ENCODE results near the gene PRRG1.

The PRRG1 gene

DNA sequence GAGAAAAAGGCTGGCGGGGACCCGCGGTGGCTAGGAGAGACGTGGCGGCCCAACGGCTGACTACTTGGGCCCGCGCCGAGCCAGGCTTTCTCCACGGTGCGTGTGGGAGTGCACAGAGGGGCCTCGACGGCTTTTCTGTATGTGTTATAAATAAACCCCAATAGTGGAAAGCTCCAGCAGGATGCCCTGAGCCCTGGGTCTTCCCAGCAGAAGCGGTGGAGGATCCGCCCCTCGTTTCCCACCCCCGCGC lies 268 bp upstream of the PRRG1 start:
- TF ChIP-seq, protein P1, sequence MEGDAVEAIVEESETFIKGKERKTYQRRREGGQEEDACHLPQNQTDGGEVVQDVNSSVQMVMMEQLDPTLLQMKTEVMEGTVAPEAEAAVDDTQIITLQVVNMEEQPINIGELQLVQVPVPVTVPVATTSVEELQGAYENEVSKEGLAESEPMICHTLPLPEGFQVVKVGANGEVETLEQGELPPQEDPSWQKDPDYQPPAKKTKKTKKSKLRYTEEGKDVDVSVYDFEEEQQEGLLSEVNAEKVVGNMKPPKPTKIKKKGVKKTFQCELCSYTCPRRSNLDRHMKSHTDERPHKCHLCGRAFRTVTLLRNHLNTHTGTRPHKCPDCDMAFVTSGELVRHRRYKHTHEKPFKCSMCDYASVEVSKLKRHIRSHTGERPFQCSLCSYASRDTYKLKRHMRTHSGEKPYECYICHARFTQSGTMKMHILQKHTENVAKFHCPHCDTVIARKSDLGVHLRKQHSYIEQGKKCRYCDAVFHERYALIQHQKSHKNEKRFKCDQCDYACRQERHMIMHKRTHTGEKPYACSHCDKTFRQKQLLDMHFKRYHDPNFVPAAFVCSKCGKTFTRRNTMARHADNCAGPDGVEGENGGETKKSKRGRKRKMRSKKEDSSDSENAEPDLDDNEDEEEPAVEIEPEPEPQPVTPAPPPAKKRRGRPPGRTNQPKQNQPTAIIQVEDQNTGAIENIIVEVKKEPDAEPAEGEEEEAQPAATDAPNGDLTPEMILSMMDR (IDR thresholded peaks at IDR 0.05; ENCODE audit: low read depth, low read length) = no peak
- TF ChIP-seq EZH2phosphoT487 (IDR thresholded peaks at IDR 0.05; ENCODE audit: low read depth) = no peak
- Histone ChIP-seq H3K36me3 (replicated peaks; ENCODE audit: low read depth, low read length) (peaks cover 3% of the 10 kb centered on the region), H3K9me3 (ENCODE audit: insufficient read depth, low read length) (no peaks in the 10 kb centered on the region), H3K4me3 (ENCODE audit: low read length) (no peak overlapping the region), H2AFZ (ENCODE audit: low read depth, low read length) (no peak overlapping the region), H3K79me2 (ENCODE audit: low read length) (no peaks in the 10 kb centered on the region), H3K27me3 (ENCODE audit: low read depth, low read length) (no peaks in the 10 kb centered on the region), H3K9ac (ENCODE audit: low read length) (no peak overlapping the region), H4K20me1 (ENCODE audit: insufficient read depth, low read length) (no peaks in the 10 kb centered on the region), H3K27ac (ENCODE audit: low read length) (no peak overlapping the region), H3K4me2 (ENCODE audit: low read length) (no peak overlapping the region), H3K4me1 (ENCODE audit: low read length) (peaks cover 19% of the 10 kb centered on the region)

DNA sequence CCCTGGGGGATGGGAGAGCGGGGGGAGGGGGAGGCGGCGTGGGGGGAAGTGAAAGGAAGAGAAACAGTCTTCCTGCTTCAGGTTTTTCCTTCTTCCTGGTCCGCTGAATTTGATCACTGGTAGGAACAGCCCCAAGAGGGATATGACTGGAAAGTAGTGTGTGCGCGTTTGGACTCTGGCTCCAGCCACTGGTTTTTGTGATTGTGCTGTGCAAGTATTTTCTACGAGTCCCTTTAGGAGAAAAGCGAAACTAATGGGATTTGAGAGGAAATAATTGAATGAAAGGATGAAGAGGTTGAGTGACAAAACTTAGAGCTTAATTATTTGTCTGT lies 836 bp downstream of the PRRG1 start:
- peaks cover 19% of the 10 kb centered on the region for H3K4me1 ChIP-seq (ENCODE audit: low read length)
- H3K79me2 ChIP-seq (ENCODE audit: low read length) = no peaks in the 10 kb centered on the region
- H3K9ac ChIP-seq (ENCODE audit: low read length) = no peak overlapping the region
- no peaks in the 10 kb centered on the region for H4K20me1 ChIP-seq (ENCODE audit: insufficient read depth, low read length)
- no peak for TF ChIP-seq EZH2phosphoT487 (IDR thresholded peaks at IDR 0.05; ENCODE audit: low read depth)
- TF ChIP-seq, protein P1 (IDR thresholded peaks at IDR 0.05; ENCODE audit: low read depth, low read length) = no peak
- H3K36me3 ChIP-seq (replicated peaks; ENCODE audit: low read depth, low read length) = peaks cover 3% of the 10 kb centered on the region
- no peak overlapping the region for H3K4me2 ChIP-seq (ENCODE audit: low read length)
- H2AFZ ChIP-seq (ENCODE audit: low read depth, low read length) = no peak overlapping the region
- no peak overlapping the region for H3K4me3 ChIP-seq (ENCODE audit: low read length)
- no peaks in the 10 kb centered on the region for H3K9me3 ChIP-seq (ENCODE audit: insufficient read depth, low read length)
- H3K27ac ChIP-seq (ENCODE audit: low read length) = no peak overlapping the region
- H3K27me3 ChIP-seq (ENCODE audit: low read depth, low read length) = no peaks in the 10 kb centered on the region

DNA sequence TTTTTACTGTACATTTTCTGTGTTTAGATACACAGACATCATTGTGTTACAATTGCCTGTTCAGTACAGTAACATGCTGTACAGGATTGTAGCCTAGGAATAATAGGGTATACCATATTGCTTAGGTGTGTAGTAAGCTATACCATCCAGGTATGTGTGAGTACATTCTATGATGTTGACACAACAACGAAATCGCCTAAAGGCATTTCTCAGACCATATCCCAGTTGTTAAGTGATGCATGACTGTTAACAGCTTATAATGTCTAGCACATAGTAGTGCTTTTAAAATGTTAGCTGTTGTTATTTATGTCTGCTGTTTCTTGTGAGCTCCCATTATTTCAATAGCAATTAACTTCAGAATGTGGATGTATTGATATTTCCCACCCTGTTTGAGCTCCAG lies 4.5 kb downstream of the PRRG1 start:
- Histone ChIP-seq H3K4me1 (ENCODE audit: low read length) (peaks cover 8% of the 10 kb centered on the region), H3K36me3 (replicated peaks; ENCODE audit: low read depth, low read length) (no peaks in the 10 kb centered on the region), H3K27ac (ENCODE audit: low read length) (no peak overlapping the region), H2AFZ (ENCODE audit: low read depth, low read length) (no peak overlapping the region), H3K9ac (ENCODE audit: low read length) (no peak overlapping the region), H4K20me1 (ENCODE audit: insufficient read depth, low read length) (no peaks in the 10 kb centered on the region), H3K4me2 (ENCODE audit: low read length) (no peak overlapping the region), H3K9me3 (ENCODE audit: insufficient read depth, low read length) (no peaks in the 10 kb centered on the region), H3K27me3 (ENCODE audit: low read depth, low read length) (no peaks in the 10 kb centered on the region), H3K79me2 (ENCODE audit: low read length) (no peaks in the 10 kb centered on the region), H3K4me3 (ENCODE audit: low read length) (no peak overlapping the region)
- TF ChIP-seq, protein P1 (IDR thresholded peaks at IDR 0.05; ENCODE audit: low read depth, low read length) = no peak
- no peak for TF ChIP-seq EZH2phosphoT487 (IDR thresholded peaks at IDR 0.05; ENCODE audit: low read depth)

DNA sequence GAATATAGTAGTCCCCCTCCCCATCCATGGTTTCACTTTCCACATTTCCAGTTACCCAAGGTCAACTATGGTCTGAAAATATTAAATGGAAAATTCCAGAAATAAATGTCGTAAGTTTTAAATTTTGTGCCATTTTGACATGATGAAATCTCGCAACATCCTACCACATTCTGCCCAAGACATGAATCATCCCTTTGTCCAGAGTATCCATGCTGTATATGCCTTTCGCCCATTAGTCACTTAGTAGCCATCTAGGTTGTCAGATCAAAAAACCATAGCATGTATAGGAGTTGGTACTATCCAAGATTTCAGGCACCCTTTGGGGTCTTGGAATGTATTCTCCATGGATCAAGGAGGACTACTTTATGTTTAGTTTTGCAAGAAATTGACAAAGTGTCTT lies 8.3 kb downstream of the PRRG1 start:
- no peak overlapping the region for H3K4me3 ChIP-seq (ENCODE audit: low read length)
- no peaks in the 10 kb centered on the region for H3K79me2 ChIP-seq (ENCODE audit: low read length)
- no peaks in the 10 kb centered on the region for H3K36me3 ChIP-seq (replicated peaks; ENCODE audit: low read depth, low read length)
- H2AFZ ChIP-seq (ENCODE audit: low read depth, low read length) = no peak overlapping the region
- TF ChIP-seq, protein P1 (IDR thresholded peaks at IDR 0.05; ENCODE audit: low read depth, low read length) = no peak
- no peak for TF ChIP-seq EZH2phosphoT487 (IDR thresholded peaks at IDR 0.05; ENCODE audit: low read depth)
- no peaks in the 10 kb centered on the region for H4K20me1 ChIP-seq (ENCODE audit: insufficient read depth, low read length)
- H3K4me2 ChIP-seq (ENCODE audit: low read length) = no peak overlapping the region
- H3K9ac ChIP-seq (ENCODE audit: low read length) = no peak overlapping the region
- no peak overlapping the region for H3K27ac ChIP-seq (ENCODE audit: low read length)
- no peaks in the 10 kb centered on the region for H3K9me3 ChIP-seq (ENCODE audit: insufficient read depth, low read length)
- H3K27me3 ChIP-seq (ENCODE audit: low read depth, low read length) = no peaks in the 10 kb centered on the region
- no peaks in the 10 kb centered on the region for H3K4me1 ChIP-seq (ENCODE audit: low read length)
